HG02885 (cell line): Measurements from ENCODE around the gene EN2.

Experiments used
- ATAC-seq: cut with Tn5 transposase; IDR thresholded peaks from one replicate; pipeline ENCODE4 v1.9.1; 2021; ENCODE audit warnings: mild to moderate bottlenecking; ENCODE audit not compliant: unreplicated experiment, poor library complexity

EN2 gene

GRCh38 chr7:155497149-155497901 lies 39.4 kb downstream of the EN2 start:
- no peak for ATAC-seq

- no peak for ATAC-seq
Observed at GRCh38 chr7:155505422-155505793, 47.5 kb downstream of the EN2 start.

GRCh38 chr7:155506854-155507337 lies 49.0 kb downstream of the EN2 start:
- ATAC-seq, result no peak

GRCh38 chr7:155507576-155507975 lies 49.6 kb downstream of the EN2 start:
- no peak for ATAC-seq

- ATAC-seq, result no peak
Observed at GRCh38 chr7:155508376-155509358, 50.7 kb downstream of the EN2 start.

- no peak for ATAC-seq
Observed at GRCh38 chr7:155509359-155509724, 51.4 kb downstream of the EN2 start.

- ATAC-seq, result no peak
Observed at GRCh38 chr7:155509725-155510551, 52.0 kb downstream of the EN2 start.

GRCh38 chr7:155510975-155511701 lies 53.2 kb downstream of the EN2 start:
- no peak for ATAC-seq

- ATAC-seq, result no peak
Observed at GRCh38 chr7:155511702-155511996, 53.7 kb downstream of the EN2 start.

GRCh38 chr7:155512246-155512887 lies 54.4 kb downstream of the EN2 start:
- ATAC-seq, result no peak

- ATAC-seq, result no peak
Observed at GRCh38 chr7:155513543-155514285, 55.8 kb downstream of the EN2 start.

GRCh38 chr7:155514296-155514695 lies 56.4 kb downstream of the EN2 start:
- ATAC-seq, result no peak
